ENCODE data around the gene ZNF579.

Gene ZNF579

DNA sequence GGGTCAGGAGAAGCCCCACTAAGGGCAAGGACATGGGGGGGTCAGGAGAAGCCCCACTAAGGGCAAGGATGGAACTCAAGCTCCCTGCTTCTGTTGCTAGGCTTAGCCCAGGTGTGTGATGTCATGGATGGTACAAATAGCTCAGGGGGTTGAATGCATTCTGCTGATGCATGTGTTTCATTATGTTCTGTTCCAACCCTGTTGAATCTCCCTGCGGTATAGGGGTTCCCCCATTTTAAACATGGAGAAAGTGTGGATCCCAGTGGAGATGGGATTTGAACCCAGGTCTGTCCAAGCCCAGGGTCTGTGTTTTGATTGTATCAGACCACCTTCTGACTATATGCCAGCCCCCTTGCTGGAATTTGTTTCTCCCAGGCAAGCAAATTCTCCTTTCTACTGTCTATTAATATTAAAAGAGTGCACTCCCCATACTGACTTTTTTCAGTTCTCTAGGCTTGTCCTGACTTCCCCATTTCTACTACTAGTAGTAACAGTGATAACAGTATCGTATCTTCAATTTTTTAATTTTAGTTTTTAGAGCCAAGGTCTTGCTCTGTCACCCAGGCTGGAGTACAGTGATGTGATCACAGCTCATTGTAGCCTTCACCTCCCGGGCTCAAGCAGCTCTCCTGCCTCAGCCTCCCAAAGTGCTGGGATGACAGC is 31.5 kb upstream of the ZNF579 start:
- no peak for DNase-seq

DNA sequence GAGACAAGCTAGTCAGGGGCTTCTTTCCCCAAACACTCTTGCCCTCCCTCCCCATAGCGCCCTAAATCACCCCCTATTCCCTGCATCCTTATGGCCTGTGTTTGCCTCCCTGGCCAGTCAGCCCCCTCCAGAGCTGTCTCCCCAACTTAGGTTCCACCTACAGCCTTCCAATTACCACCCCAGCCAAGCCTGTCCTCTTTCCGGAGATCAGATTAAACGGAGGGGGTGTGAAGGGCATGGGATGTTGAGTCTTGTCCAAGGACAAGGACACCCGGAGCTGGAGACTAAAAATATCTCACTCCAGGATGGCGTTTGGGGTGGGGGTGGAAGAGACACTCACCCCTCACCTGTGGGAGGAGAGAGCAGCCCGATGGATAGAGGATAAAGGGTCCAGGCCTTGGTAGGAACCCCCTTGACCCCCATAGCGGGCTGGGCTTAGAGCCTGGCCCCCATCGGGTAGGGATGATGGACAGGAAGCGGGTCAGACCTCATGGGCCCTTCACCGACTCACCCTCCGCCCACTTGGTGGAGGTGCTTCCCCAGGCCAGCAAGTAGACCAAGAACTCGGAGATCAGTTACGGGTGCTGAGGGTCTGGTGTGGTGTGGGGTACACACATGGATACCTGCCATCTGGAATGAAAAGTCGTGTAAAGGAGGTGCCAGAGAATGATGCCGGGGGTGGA is 30.8 kb upstream of the ZNF579 start:
- no peak for DNase-seq

DNA sequence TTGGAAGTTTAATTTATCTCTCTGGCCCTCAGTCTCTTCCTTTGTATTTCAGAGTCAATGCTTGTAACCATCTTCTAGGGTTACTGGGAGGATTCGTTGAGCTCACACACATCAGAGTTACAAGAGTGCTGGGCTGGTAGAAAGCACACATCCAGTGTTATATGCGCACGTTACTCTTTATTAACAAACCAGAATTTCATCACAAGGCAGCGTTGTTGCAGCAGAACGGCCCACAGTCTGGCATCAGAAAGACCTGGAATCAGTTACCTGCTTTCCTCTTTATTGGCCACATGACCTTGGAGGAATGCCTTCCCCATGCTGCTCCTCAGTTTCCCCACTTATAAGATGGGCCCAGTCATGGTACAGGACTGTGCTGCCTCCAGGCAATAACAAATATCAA is 28.7 kb upstream of the ZNF579 start:
- no peak for DNase-seq

DNA sequence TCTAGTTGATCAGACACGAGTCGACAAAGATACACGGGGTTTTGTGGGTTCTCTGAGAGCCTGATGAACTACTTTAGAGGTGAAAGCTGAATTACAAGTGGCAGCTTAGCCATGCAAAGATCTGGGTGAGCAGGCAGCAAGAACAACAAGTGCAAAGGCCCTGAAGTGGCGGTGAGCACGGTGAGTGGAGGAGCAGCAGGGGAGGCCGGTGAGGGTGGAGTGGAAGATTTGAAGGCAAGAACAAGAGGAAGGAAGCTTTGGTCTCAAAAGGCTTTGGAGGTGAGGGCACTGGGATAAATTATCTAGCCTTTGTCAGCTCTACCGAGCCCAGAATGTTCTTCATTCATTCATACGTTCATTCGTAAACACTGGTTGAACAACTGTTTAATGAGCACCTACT is 26.2 kb upstream of the ZNF579 start:
- DNase-seq = no peak

DNA sequence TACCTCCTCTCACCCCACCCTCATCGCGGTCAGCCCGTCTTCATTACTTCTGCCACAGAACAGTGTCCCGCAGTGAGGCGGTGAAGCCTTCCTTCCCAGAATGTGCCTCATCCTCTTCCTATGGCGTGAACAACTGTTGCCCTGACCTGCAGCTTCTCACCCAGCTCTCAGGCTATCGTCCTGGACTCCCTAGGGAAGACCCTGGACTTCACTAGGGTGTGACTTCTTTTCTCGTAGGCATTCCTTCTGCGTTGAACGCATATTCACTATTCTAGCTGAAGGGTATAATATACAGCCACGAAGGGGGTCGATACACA is 25.8 kb upstream of the ZNF579 start:
- no peak for DNase-seq

DNA sequence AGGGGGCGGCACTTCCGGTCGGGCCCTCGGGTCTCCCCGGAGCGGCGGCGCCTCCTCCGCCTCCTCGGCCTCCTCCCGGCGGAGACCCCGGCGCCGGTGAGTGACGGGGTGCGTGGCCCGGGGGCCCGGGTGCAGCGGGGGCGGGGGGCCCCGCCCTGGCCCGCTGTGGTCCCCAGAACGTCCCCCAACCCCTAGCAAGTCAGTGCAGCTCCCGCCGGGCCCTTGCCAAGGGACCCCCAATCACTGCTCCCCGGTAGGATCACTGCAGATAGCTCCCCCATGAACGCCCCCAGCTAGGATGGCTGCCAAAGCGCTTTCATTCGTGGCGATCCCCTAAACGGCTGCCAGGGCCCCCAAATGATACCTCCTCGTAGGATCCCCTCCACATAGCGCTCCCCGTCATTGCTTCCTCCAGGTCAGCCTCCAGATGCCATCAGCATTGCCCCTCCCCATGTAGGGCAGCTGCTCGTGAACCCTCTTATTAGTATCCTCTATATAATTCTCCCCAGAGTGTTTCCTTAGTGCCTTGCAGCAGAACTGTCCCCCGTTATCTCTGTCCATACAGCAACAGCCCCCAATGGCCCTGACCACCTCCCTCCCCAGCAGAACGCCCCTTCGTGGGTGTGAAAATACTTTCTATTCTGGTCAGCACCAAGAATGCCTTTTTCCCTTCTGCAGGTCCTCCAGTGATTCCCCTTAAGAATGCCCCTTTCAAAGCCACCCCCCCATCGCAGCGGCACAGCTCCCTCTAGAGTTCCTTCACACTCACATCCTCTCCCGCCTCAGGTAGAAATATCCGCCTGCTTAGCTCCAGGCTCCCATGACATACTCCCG is 25.2 kb upstream of the ZNF579 start, which contains the start of gene ZNF865:
ZNF865 (plus strand) TSS at position 11 of the 834 bp plus-strand sequence. CDS start 7,972 bp downstream, outside the sequence.
- DNase-seq = peak; percentile 63

DNA sequence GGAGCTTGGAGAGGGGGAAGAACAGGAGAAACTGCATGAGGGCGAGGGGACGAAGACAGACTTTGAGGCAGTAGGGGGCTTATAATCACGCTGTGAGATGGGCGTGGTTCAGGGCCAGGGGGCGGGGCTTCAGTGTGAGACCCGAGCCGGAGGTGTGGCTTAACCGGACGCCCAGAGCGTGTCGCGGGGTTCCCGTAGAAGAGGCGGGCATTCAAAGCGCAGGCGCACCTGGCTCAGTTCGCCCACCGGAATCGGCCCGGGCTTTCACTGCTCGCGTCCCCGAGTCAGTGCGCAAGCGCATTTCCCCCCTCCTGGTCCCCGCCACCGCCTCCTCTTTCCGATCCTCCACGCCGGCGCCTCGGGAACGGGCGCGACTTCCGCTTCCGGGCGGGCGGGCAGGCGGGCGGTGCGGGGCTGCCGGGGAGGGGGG is 24.6 kb upstream of the ZNF579 start:
- DNase-seq = peak; percentile 97

DNA sequence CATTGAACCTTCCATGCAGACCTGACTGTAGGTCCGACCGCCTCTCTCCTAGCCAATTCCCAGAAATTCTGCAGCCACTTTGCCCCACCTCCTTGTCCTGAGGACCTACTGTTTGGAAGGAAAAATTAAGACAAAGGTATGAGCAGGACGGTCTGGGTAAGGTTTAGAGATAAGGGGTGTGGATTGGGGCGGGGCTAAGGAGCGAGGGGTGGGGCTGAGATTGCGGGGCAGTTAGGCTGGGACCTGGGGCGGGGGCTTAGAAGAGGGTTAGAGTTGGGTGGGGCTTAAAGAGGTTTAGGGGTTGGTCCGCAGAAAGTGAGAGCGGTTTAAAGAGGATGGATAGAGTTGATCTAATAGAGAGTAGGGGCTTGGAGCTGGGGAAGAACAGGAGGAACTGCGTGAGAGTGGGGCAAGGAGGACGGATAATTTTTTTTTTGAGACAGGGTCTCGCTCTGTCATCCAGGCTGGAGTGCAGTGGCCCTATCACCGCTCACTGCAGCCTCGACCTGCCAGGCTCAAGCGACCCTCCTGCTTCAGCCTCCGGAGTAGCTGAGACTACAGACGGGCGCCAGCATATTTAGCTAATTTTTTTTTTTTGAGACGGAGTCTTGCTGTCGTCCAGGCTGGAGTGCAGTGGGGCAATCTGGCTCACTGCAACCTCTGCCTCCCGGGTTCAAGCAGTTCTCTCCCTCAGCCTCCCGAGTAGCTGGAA is 23.1 kb upstream of the ZNF579 start:
- no peak for DNase-seq

DNA sequence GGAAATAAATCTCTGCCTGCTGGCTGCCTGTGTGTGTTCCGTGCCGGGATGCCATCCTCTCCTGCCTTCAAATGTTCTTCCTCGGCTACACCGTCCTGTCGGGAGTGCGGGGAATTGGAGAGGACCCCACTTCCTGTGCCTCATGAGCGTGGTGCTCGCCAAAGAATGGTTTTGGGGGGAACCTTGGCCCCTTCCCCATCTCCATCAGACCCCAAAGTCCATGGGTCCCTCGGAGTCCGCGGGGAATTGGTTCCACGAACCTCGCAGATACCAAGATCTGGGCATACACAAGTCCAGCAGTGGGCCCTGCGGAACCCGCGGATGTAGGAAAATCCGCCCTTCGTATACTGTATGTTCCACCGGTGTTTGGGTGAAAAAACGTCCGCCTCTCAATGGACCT is 22.5 kb upstream of the ZNF579 start:
- no peak for DNase-seq

DNA sequence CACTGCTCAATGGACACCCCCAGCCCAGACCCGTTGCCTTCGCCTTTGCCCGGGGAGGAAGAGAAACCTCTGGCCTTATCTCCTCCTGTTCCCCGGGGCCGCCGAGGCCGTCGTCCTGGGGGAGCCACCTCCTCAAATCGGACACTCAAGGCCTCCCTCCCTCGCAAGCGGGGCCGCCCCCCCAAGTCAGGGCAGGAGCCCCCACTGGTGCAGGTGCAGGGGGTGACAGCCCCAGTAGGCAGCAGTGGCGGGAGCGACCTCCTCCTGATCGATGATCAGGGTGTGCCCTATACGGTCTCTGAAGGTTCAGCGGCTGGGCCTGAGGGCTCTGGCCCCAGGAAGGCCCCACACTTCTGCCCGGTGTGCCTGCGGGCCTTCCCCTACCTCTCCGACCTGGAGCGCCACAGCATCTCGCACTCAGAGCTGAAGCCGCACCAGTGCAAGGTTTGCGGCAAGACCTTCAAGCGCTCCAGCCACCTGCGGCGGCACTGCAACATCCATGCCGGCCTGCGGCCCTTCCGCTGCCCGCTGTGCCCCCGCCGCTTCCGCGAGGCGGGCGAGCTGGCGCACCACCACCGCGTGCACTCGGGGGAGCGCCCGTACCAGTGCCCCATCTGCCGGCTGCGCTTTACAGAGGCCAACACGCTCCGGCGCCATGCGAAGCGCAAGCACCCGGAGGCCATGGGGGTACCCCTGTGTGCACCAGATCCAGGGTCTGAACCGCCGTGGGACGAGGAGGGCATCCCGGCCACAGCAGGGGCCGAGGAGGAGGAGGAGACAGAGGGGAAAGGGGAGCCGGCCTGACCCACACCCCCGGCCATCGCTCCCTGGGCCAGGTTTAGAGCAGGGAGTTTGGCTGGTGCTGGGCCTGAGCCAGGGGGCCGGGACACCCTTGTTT is 21.7 kb upstream of the ZNF579 start:
- no peak for DNase-seq

DNA sequence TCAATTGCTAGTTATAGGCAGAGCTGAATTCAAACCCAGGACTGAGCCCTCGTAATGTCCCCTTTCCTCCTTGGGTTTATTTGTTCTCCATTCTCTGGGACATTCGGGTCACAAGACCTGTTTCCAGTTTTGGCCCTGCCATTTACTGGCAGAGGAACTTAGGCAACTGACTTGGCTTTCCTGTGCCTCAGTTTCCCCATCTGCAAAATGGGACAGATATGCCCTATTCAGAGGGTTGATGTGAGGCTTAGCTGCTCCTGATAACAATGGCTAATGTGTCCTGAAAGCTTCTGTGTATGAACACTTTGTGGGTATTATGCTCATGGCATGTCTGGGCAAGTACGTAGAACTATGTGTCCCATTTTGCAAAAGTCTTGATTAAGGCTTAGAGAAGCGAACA is 20.4 kb upstream of the ZNF579 start:
- no peak for DNase-seq

DNA sequence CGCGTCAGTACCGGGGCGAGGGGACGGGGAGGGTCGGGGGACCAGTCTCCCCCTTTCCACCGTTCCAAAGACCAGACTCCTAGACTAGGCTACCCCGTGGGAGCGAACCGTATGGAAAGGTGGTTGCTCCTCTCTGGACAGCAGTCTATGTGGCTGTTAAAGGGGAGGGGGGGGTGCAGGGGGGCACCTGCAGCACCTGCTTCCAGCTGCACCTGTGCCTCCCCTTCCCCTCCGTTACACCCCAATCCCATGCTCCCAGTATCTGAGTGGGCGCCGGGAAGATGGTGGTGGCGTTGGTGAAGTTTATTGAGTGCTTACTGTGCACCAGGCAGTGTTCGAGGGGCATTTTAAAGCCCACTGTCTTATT is 20.0 kb upstream of the ZNF579 start:
- DNase-seq = no peak

DNA sequence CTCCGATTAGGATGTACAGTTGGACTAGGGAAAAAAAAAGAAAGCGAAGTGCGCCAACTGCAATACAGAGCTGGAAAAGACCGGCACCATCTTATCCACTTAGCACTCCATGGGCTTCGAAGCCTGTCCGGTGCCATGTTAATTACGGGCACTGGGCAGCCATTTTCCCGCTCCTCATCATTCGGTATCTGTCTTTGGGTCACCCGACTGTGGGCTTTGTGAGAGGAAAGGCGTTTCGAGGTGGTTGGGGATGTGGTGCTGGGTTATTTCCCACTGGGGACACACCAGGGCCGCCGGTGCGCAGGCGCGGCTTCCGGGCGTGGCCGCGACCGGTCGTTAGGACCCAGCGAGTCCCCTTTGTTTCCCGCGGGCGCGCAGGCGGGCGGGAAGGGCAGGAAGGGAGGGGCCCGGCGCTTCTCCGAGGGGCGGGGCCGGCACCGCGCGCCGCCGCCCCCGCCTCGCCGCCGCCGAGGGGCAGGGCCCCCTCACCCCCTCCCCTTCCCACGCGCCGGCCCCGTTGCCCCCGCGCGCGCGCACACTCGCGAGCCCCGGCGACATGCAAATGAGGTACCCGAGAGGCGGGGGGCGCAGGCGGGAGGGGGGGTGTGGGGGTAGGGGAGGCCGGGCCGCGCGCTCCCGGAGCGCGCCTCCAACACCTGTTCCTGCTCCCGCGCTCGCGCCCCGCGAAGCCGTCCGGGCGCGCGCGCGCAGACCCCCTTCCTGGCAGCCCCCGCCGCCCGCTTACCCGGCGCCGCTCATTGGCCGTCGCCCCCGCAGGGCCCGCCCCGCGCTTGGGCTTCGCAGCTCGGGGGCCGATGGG is 19.4 kb upstream of the ZNF579 start, which contains the start of gene ZNF524:
ZNF524 (plus strand) TSS at position 447 of the 820 bp plus-strand sequence. CDS start 1,825 bp downstream, outside the sequence.
- DNase-seq = peak; percentile 90

DNA sequence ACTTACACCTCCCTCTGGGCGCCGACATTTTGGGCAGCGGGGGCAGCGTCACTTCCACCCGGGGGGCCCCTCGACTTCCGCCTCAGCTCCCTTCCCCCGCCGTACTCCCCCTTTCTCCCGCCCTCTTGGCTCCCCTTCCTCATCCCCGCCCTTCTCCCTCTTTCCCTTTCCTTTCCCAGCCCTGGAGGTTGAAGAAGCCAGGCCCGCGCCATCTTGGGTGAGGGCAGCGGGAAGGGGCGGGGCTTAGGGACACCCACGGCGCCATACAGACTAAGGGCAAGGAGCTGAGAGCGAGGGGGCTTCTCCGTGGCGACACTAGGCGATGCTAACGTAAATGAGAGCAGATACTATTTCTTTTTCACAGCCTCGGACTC is 18.8 kb upstream of the ZNF579 start, which contains the start of gene FIZ1:
FIZ1 (minus strand) TSS at position 50 of the 374 bp plus-strand sequence. CDS start 1,652 bp downstream, outside the sequence.
- DNase-seq = peak; percentile 95

DNA sequence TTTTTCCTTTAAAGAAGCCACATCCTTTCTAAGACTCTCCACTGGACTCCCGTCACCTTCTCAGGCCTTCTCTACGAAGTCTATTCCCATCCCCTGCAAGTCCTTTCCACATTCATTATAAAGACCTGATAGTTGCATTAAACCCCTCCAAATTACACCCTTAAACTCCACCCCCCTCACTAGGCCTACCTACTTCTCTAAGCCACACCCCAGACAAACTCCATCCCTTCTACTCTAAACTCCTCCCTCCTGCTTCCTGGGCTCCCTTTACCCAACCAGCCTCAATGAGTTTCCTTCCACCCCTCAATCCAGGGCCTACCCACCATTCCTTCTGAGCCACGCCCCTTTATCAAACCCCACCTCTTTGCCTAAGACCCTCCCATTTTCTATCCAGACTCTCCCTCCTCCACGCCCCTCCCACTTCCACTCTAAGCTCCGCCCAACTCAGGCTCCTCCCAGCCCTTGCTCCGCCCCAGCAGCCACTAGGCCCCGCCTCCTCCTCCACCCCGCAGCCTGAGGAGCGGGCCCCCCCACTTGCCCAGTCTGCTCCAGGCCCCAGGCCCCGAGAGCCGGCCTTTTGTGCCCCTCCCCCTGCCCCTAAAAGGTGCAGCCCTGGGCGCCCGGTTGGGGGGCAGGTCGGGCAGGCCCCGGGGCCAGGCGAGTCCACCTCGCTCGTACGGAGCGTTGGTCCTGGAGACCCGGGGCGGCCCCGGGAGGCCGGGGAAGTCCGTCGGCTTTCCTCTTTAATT is 18.2 kb upstream of the ZNF579 start:
- DNase-seq = peak; percentile 95

DNA sequence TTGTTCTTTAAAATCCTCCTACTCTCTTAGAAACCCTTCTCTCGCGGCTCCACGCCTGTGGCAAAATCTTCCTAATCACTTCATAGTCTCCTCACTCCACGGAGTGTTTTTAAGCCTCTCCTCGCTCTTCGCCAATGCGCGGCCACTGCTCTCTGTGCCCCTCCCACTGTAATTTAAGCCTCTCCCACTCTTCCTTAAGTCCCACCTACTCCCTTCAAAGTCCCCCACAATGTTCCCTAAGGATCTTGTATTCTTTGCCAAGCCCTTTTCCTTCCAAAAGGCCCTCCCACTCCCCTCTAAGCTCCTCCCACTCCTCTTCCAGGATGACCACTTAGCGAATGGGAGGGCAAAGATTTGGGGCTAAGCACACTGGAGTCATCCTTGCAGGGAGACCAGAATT is 17.4 kb upstream of the ZNF579 start:
- no peak for DNase-seq

DNA sequence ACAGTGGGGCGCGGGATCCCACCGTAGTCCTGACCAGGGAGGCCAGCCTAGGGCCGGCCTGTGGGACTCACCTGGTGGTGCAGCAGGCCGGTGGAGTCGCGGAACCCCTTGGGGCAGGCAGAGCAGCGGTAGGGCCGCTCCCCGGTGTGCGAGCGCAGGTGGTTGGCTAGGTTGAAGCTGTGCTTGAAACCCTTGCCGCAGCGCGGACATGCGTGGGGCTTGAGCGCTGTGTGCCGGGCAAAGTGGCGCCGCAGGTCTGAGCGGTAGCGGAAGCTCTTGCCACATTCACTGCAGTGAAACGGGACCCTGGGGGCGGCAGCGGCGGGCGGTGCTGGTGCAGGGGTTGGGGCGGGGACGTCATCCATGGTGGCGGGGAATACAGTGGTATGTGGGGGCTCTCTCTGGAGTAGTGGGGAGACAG is 16.9 kb upstream of the ZNF579 start:
- no peak for DNase-seq

DNA sequence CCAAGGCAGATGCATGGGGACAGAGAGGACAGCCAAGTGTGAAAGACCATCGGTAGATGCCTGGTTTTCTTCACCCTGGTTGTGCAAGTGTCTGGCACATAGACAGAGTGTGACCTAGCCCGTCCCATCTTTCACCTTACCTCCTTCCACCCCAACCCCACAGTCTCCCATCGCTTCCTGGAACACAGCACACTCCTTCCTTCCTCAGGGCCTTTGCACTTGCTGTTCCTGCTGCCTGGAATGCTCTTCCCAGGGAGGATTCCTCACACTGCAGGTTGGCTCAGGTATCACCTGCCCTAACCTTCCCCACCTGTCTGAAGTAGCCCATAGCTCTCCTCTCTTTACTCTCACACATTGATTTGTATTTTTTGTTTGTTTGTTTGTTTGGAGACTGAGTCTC is 15.7 kb upstream of the ZNF579 start:
- no peak for DNase-seq

DNA sequence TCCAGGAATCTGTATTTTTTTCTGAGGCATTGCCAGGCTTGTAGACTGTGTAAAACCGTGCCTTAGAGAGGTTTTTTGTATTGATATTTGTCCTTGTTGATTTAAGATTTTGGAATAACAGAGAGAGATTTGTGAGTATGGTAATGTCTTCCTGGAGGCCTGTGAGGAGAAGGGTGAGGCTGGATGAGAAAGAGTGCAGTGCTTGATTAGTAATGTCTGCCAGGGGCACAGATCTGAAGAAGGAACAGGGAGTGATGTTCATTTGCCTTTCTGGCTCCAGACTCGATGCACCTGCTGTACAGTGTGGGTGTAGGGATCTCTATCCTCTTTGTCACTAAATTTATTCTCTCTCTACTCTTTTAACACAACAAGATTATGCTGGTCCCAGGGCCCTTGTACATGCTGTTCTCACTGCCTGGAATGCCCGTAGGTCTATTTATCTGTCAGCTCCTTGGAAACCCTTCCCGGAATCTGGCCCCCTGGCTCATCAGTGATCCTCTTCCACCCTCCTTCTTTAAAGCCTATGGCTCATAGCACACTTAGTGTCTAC is 14.4 kb upstream of the ZNF579 start:
- no peak for DNase-seq

Data from central memory CD4-positive, alpha-beta T cell (primary cell).